ENCODE data around the gene CNPY4.

- TF ChIP-seq, protein P1, sequence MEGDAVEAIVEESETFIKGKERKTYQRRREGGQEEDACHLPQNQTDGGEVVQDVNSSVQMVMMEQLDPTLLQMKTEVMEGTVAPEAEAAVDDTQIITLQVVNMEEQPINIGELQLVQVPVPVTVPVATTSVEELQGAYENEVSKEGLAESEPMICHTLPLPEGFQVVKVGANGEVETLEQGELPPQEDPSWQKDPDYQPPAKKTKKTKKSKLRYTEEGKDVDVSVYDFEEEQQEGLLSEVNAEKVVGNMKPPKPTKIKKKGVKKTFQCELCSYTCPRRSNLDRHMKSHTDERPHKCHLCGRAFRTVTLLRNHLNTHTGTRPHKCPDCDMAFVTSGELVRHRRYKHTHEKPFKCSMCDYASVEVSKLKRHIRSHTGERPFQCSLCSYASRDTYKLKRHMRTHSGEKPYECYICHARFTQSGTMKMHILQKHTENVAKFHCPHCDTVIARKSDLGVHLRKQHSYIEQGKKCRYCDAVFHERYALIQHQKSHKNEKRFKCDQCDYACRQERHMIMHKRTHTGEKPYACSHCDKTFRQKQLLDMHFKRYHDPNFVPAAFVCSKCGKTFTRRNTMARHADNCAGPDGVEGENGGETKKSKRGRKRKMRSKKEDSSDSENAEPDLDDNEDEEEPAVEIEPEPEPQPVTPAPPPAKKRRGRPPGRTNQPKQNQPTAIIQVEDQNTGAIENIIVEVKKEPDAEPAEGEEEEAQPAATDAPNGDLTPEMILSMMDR (conservative IDR thresholded peaks at IDR 0.05; ENCODE audit: low read length) = no peak
- no peak for TF ChIP-seq EZH2phosphoT487 (IDR thresholded peaks at IDR 0.05; ENCODE audit: borderline replicate concordance)
These were observed 33.7 kb downstream of the CNPY4 start for GRCh38 chr7:100152937-100153666.

Data from Loucy (cell line).